HepG2 (cell line): ENCODE measurements around the gene EIF4EBP3. TPM values are rescaled to one million over a fixed set of nuclear protein-coding genes. Genes with fewer than 3 reads are reported as not detected.

Experiments
- ATAC-seq: fragments of 200-7000 bp; cut with Tn5 transposase; 3 replicates; pipeline ENCODE4 v1.9.1; 2020; ENCODE audit warnings: mild to moderate bottlenecking, moderate library complexity
- BruUV-seq: library from RNA; stranded (reverse); fragments of 400-500 nt; replicated peaks from 2 replicates; lab custom pipeline; 2021; lab: Mats Ljungman, UMichigan
- CTCF ChIA-PET: fragments of 300-600 bp; formaldehyde crosslinking; extraction: SDS; loops from one replicate; lab custom pipeline; 2021; ENCODE audit warnings: low total read pairs, inconsistent platforms, low intra/inter-chr PET ratio; lab: Yijun Ruan, JAX
- POLR2A ChIA-PET: fragments of 350-600 bp; sonication (Branson Sonifier 250); formaldehyde crosslinking; loops from one replicate; lab custom pipeline; 2020; ENCODE audit warnings: antibody characterized with exemption, inconsistent platforms; lab: Yijun Ruan, JAX
- DNase-seq: peaks from one replicate; pipeline ENCODE4 v3.0.0-alpha.2; 2015; ENCODE audit warnings: low spot score
- FAIRE-seq: peaks from 3 replicates; lab custom pipeline; 2011; peaks lifted over from hg19 to GRCh38; lab: Jason Lieb, UNC
- H2AFZ ChIP-seq: one replicate; pipeline ENCODE4 v1.6.1; 2011; ENCODE audit warnings: low read length, inconsistent platforms
- H3K27ac ChIP-seq: fragments of 300-600 bp; 3 replicates; pipeline ENCODE4 v1.8.0; 2011; ENCODE audit warnings: mixed run types, mild to moderate bottlenecking, mixed read lengths, low read length, inconsistent platforms; ENCODE audit not compliant: insufficient read depth; ENCODE audit errors: extremely low read length
- H3K27me3 ChIP-seq, 2 experiments: fragments of 200-600 bp in 1 of 2; 2 replicates in 1 of 2; 3 replicates in 1 of 2; pipeline versions ENCODE4 v1.6.0 to v1.8.0; 2011; ENCODE audit warnings: low read length in 2 of 2, mild to moderate bottlenecking in 2 of 2, moderate library complexity in 2 of 2, inconsistent platforms in 1 of 2; ENCODE audit not compliant: insufficient read depth in 2 of 2, control insufficient read depth in 1 of 2
- H3K36me3 ChIP-seq, 2 experiments: fragments of 200-600 bp in 1 of 2; replicated peaks in 1 of 2; 2 replicates in 1 of 2; 3 replicates in 1 of 2; pipeline versions ENCODE4 v1.5.1 to v1.8.0; 2011; ENCODE audit warnings: low read length in 2 of 2, inconsistent platforms in 1 of 2; ENCODE audit not compliant: insufficient read depth in 2 of 2, control insufficient read depth in 1 of 2
- H3K4me1 ChIP-seq: 2 replicates; pipeline ENCODE4 v1.5.1; 2012; ENCODE audit warnings: low read length, inconsistent platforms; ENCODE audit not compliant: insufficient read depth
- H3K4me2 ChIP-seq: 2 replicates; pipeline ENCODE4 v1.6.0; 2011; ENCODE audit warnings: low read depth, low read length, inconsistent platforms
- H3K4me3 ChIP-seq, 3 experiments: fragments of 200-600 bp in 1 of 3; sonication (generic), shearing (Covaris generic) in 1 of 3; replicated peaks in 1 of 3; 2 replicates each; pipeline ENCODE4 v1.5.1; 2011 to 2016; ENCODE audit warnings: low read length in 3 of 3, inconsistent platforms in 2 of 3, low read depth in 2 of 3, mild to moderate bottlenecking in 2 of 3, control low read depth in 1 of 3, mixed read lengths in 1 of 3; ENCODE audit not compliant: insufficient read depth in 1 of 3
- H3K79me2 ChIP-seq: one replicate; pipeline ENCODE4 v1.6.1; 2011; ENCODE audit warnings: low read length, inconsistent platforms; ENCODE audit not compliant: insufficient read depth
- H3K9ac ChIP-seq: 2 replicates; pipeline ENCODE4 v1.6.0; 2011; ENCODE audit warnings: mild to moderate bottlenecking, low read depth, low read length, inconsistent platforms; ENCODE audit not compliant: insufficient read depth
- H3K9me3 ChIP-seq: 2 replicates; pipeline ENCODE4 v1.5.1; 2012; ENCODE audit warnings: mild to moderate bottlenecking, low read length
- H4K20me1 ChIP-seq: 2 replicates; pipeline ENCODE4 v1.6.0; 2011; ENCODE audit warnings: inconsistent platforms, mild to moderate bottlenecking, low read length, moderate library complexity; ENCODE audit not compliant: insufficient read depth
- GLMP ChIP-seq: sonication (generic); formaldehyde crosslinking; IDR thresholded peaks from 2 replicates; pipeline ENCODE4 v1.9.0; 2021; ENCODE audit warnings: missing genetic modification reagents, mild to moderate bottlenecking, borderline replicate concordance
- HMGXB4 ChIP-seq, 2 experiments: sonication (generic) in 1 of 2; formaldehyde crosslinking in 1 of 2; IDR thresholded peaks; 2 replicates each; pipeline versions ENCODE4 v1.4.0 to v1.6.1; 2018 to 2020; ENCODE audit warnings: missing genetic modification reagents in 2 of 2, borderline replicate concordance in 1 of 2, low read depth in 1 of 2, mild to moderate bottlenecking in 1 of 2, missing biosample characterization in 1 of 2
- KLF16 ChIP-seq, 2 experiments: sonication (generic) in 1 of 2; formaldehyde crosslinking in 1 of 2; IDR thresholded peaks; 2 replicates each; pipeline versions ENCODE4 v1.6.1 to v1.8.0; 2016 to 2023; ENCODE audit warnings: missing genetic modification reagents in 2 of 2, missing compliant biosample characterization in 1 of 2
- RXRB ChIP-seq: IDR thresholded peaks from 2 replicates; pipeline ENCODE4 v1.6.1; 2016; ENCODE audit warnings: borderline replicate concordance, missing genetic modification reagents, missing compliant biosample characterization
- SMC3 ChIP-seq: IDR thresholded peaks from 2 replicates; pipeline ENCODE4 v1.6.1; 2011; ENCODE audit warnings: low read length, improper control_type of control experiment
- SOX5 ChIP-seq: IDR thresholded peaks from 2 replicates; pipeline ENCODE4 v1.6.1; 2016; ENCODE audit warnings: borderline replicate concordance
- SP1 ChIP-seq, 2 experiments: fragments of 450-650 bp in 1 of 2; sonication (generic) in 1 of 2; formaldehyde crosslinking in 1 of 2; IDR thresholded peaks; 2 replicates each; pipeline versions ENCODE4 v1.4.0 to v1.6.1; 2016 to 2020; ENCODE audit warnings: missing genetic modification reagents in 1 of 2
- THAP9 ChIP-seq: sonication (generic); formaldehyde crosslinking; IDR thresholded peaks from 2 replicates; pipeline ENCODE4; 2020; ENCODE audit warnings: missing genetic modification reagents, mild to moderate bottlenecking, borderline replicate concordance
- XBP1 ChIP-seq: sonication (generic); formaldehyde crosslinking; IDR thresholded peaks from 2 replicates; pipeline ENCODE4 v1.5.0; 2020; ENCODE audit warnings: missing genetic modification reagents
- ZNF142 ChIP-seq: sonication (generic); formaldehyde crosslinking; IDR thresholded peaks from 2 replicates; pipeline ENCODE4 v1.4.0; 2020; ENCODE audit warnings: missing genetic modification reagents
- ZNF777 ChIP-seq: sonication (generic); formaldehyde crosslinking; IDR thresholded peaks from 2 replicates; pipeline ENCODE4 v1.4.0; 2020; ENCODE audit warnings: missing genetic modification reagents
- WGBS: methylation state at CpG from one replicate; pipeline ENCODE4 v1.1.6; 2017; ENCODE audit warnings: low lambda C conversion rate; 5-methylcytosine and 5-hydroxymethylcytosine counted together
- in situ Hi-C: cut with HindIII; loops from 2 replicates; pipeline ENCODE4 v1.10.0; 2017; ENCODE audit warnings: low pct_unique_long_range_greater_than_20kb; ENCODE audit not compliant: extremely low pct_ligation_motif_present
- intact Hi-C: fragments of 100-400 bp; cut with micrococcal nuclease; formaldehyde crosslinking; loops from one replicate; pipeline ENCODE4 v1.10.0; 2022; ENCODE audit not compliant: unreplicated experiment
- polyA plus RNA-seq, 8 experiments: library from polyadenylated mRNA; depleted of rRNA in 3 of 8; stranded (reverse) in 7 of 8; unstranded in 1 of 8; fragments of >200 nt; fragmentation: Illumina TruSeq in 4 of 8; extraction: Trizol in 4 of 8; gene quantifications; 2 replicates each; pipeline versions ENCODE4 v1.2.1 to v1.2.3, GENCODE V29; 2011 to 2016; ENCODE audit warnings: low read depth in 4 of 8, missing spikeins in 1 of 8, mixed read lengths in 1 of 8; ENCODE audit not compliant: insufficient read depth in 1 of 8
- total RNA-seq, 5 experiments: library from RNA; depleted of rRNA; stranded (reverse); fragments of >200 nt; fragmentation: Illumina TruSeq; extraction: Trizol; gene quantifications; 2 replicates each; pipeline ENCODE4 v1.2.3, GENCODE V29; 2016; ENCODE audit warnings: low read depth in 1 of 5

EIF4EBP3 gene
- total and polyA plus RNA-seq, 2 of the 13 experiments (the other 11 are each of a cell fraction or from before 2014, with no cell fraction given) = 0.61 to 1.7 TPM

GRCh38 chr5:140575309-140575708 lies 27.8 kb downstream of the EIF4EBP3 start:
- H3K9me3 ChIP-seq = no peaks in the 10 kb centered on the region
- POLR2A ChIA-PET = no interaction called here
- no peak for TF ChIP-seq XBP1 (CRISPR knock-in tag)
- TF ChIP-seq ZNF142 (CRISPR knock-in tag) = no peak
- peak; percentile 98 for TF ChIP-seq SMC3
- TF ChIP-seq SOX5 (CRISPR knock-in tag) = peak; percentile 40; the same call in 1 of the 2 replicates
- no peak for TF ChIP-seq GLMP (CRISPR knock-in tag)
- TF ChIP-seq KLF16 (CRISPR knock-in tag; IDR thresholded peaks at IDR 0.05) = peak in 1 of 2 experiments; percentile 51; a peak in 1 of 4 replicates
- no peak for TF ChIP-seq ZNF777
- peak; percentile 61 to 88; a peak in 3 of 4 replicates for TF ChIP-seq HMGXB4 (CRISPR knock-in tag; IDR thresholded peaks at IDR 0.05; ENCODE audit: borderline replicate concordance in 1 of 2, low read depth in 1 of 2)
- TF ChIP-seq SP1 (IDR thresholded peaks at IDR 0.05) = no peak
- no peak for TF ChIP-seq SP1 (CRISPR knock-in tag; IDR thresholded peaks at IDR 0.05)
- peak; percentile 76; the same call in 1 of the 2 replicates for TF ChIP-seq RXRB (CRISPR knock-in tag)
- no peak; the same call in 1 of the 2 replicates for TF ChIP-seq THAP9 (CRISPR knock-in tag)

More at GRCh38 chr5:140575309-140575708, 27.8 kb downstream of the EIF4EBP3 start:
- Histone ChIP-seq H3K4me2 (peak overlapping the region; percentile 89), H3K36me3 (no peaks in the 10 kb centered on the region), H3K4me3 (peak overlapping the region; percentile 17 to 57 (median 40); a peak in 4 of 6 replicates), H4K20me1 (no peaks in the 10 kb centered on the region), H3K4me1 (peaks cover 45% of the 10 kb centered on the region), H2AFZ (no peak overlapping the region), H3K27me3 (no peaks in the 10 kb centered on the region), H3K79me2 (no peaks in the 10 kb centered on the region), H3K27ac (no peak overlapping the region), H3K9ac (peak overlapping the region; percentile 65; the same call in 1 of the 2 replicates)
- DNase-seq (peak; percentile 76), ATAC-seq (peak; percentile 92), FAIRE-seq (peak; percentile 72)
- intact Hi-C loops = loop anchor here (1.0 to 2.0 kb wide), 3 partner anchors 35 to 89 kb away; partner anchors contain the start of gene WDR55
- CTCF ChIA-PET = interaction anchor here (0.7 to 4.0 kb wide), 5 partner anchors 32 to 145 kb away, joined by 3 to 11 read pairs (median 4); partner anchors contain the start of gene TMCO6
- 18% methylated on average over 5 of the region's 8 CpGs for WGBS
- BruUV-seq = no TSS peak
- in situ Hi-C loops = no loop called here
